K562 (cell line): ENCODE results near the gene RNF123. TPM values are rescaled to one million over a fixed set of nuclear protein-coding genes. Genes with fewer than 3 reads are reported as not detected.

Source experiments
- ATAC-seq: fragments of 200-7000 bp; cut with Tn5 transposase; 3 replicates; pipeline ENCODE4 v1.9.1; 2020; ENCODE audit warnings: moderate library complexity
- BruUV-seq: library from RNA; stranded (reverse); fragments of 400-500 nt; replicated peaks from 2 replicates; lab custom pipeline; 2021; lab: Mats Ljungman, UMichigan
- CTCF ChIA-PET: fragments of 300-600 bp; formaldehyde crosslinking; extraction: SDS; loops from one replicate; lab custom pipeline; 2021; ENCODE audit warnings: low intra/inter-chr PET ratio; lab: Yijun Ruan, JAX
- POLR2A ChIA-PET: fragments of 300-600, 350-650 bp; sonication (Branson Sonifier 250); formaldehyde crosslinking; extraction: SDS; loops from one replicate; lab custom pipeline; 2021; ENCODE audit warnings: antibody characterized with exemption, inconsistent platforms; lab: Yijun Ruan, JAX
- DNase-seq, 4 experiments: peaks; one replicate each; pipeline versions ENCODE4 v3.0.0 to v3.0.0-alpha.2; 2011 to 2018; ENCODE audit warnings: low spot score in 3 of 4, mixed read lengths in 3 of 4; ENCODE audit errors: extremely low read depth in 1 of 4
- FAIRE-seq: peaks from 2 replicates; lab custom pipeline; 2011; peaks lifted over from hg19 to GRCh38; lab: Jason Lieb, UNC
- H2AFZ ChIP-seq: 2 replicates; pipeline ENCODE4 v1.6.0; 2011; ENCODE audit warnings: low read depth, low read length, control low read depth, inconsistent platforms
- H3K27ac ChIP-seq: fragments of 200-600 bp; 3 replicates; pipeline ENCODE4 v1.8.0; 2011; ENCODE audit warnings: low read depth, mild to moderate bottlenecking, control low read depth, inconsistent platforms, low read length, moderate library complexity, mixed read lengths; ENCODE audit errors: extremely low read depth
- H3K27me3 ChIP-seq, 2 experiments: fragments of 300-600 bp in 1 of 2; 2 replicates in 1 of 2; 3 replicates in 1 of 2; pipeline versions ENCODE4 v1.6.0 to v1.8.0; 2011; ENCODE audit warnings: inconsistent platforms in 2 of 2, low read length in 2 of 2, mild to moderate bottlenecking in 1 of 2, mixed read lengths in 1 of 2, moderate library complexity in 1 of 2; ENCODE audit not compliant: control insufficient read depth in 2 of 2, insufficient read depth in 2 of 2
- H3K36me3 ChIP-seq: fragments of 300-600 bp; 3 replicates; pipeline ENCODE4 v1.8.0; 2011; ENCODE audit warnings: mild to moderate bottlenecking, low read length, inconsistent platforms; ENCODE audit not compliant: control insufficient read depth, insufficient read depth
- H3K4me1 ChIP-seq, 2 experiments: fragments of 200-600 bp in 1 of 2; replicated peaks in 1 of 2; 2 replicates in 1 of 2; 3 replicates in 1 of 2; pipeline versions ENCODE4 v1.5.1 to v1.8.0; 2011; ENCODE audit warnings: inconsistent platforms in 2 of 2, low read length in 2 of 2, mild to moderate bottlenecking in 1 of 2, mixed read lengths in 1 of 2, moderate library complexity in 1 of 2; ENCODE audit not compliant: control insufficient read depth in 2 of 2, insufficient read depth in 2 of 2
- H3K4me2 ChIP-seq: 2 replicates; pipeline ENCODE4 v1.6.1; 2011; ENCODE audit warnings: low read length, control low read depth, inconsistent platforms, mixed read lengths; ENCODE audit not compliant: insufficient read depth
- H3K4me3 ChIP-seq: fragments of 200-600 bp; sonication (generic), shearing (Covaris generic); 2 replicates; pipeline ENCODE4 v1.5.1; 2016; ENCODE audit warnings: control low read depth, inconsistent platforms
- H3K79me2 ChIP-seq: fragments of 200-600 bp; 3 replicates; pipeline ENCODE4 v1.8.0; 2011; ENCODE audit warnings: low read length, inconsistent platforms; ENCODE audit not compliant: control insufficient read depth, insufficient read depth
- H3K9ac ChIP-seq, 2 experiments: 2 replicates each; pipeline versions ENCODE4 v1.6.0 to v1.6.1; 2011; ENCODE audit warnings: low read depth in 2 of 2, low read length in 2 of 2, control low read depth in 1 of 2, inconsistent platforms in 1 of 2, mild to moderate bottlenecking in 1 of 2, mixed read lengths in 1 of 2; ENCODE audit not compliant: insufficient read depth in 1 of 2
- H3K9me1 ChIP-seq: one replicate; pipeline ENCODE4 v1.6.0; 2011; ENCODE audit warnings: inconsistent platforms, mild to moderate bottlenecking, low read length, moderate library complexity; ENCODE audit not compliant: control insufficient read depth, insufficient read depth
- H3K9me3 ChIP-seq: replicated peaks from 2 replicates; pipeline ENCODE4 v1.5.1; 2011; ENCODE audit warnings: low read depth, low read length, inconsistent platforms; ENCODE audit not compliant: control insufficient read depth, insufficient read depth
- H4K20me1 ChIP-seq: replicated peaks from 2 replicates; pipeline ENCODE4 v1.6.1; 2011; ENCODE audit warnings: low read length, inconsistent platforms, mixed read lengths; ENCODE audit not compliant: control insufficient read depth, insufficient read depth
- ARID2 ChIP-seq: fragments of 450-650 bp; IDR thresholded peaks from 2 replicates; pipeline ENCODE4 v1.6.1; 2017; ENCODE audit warnings: antibody characterized with exemption, mild to moderate bottlenecking
- CBX2 ChIP-seq: fragments of 200-600 bp; sonication (generic); IDR thresholded peaks from one replicate; pipeline ENCODE4 v1.6.1; 2012; ENCODE audit warnings: mild to moderate bottlenecking, low read length, inconsistent platforms; ENCODE audit not compliant: insufficient read depth, poor library complexity, severe bottlenecking
- CEBPG ChIP-seq, 3 experiments: fragments of 200-800 bp in 1 of 3; sonication (Bioruptor generic) in 1 of 3; sonication (generic) in 1 of 3; formaldehyde crosslinking in 1 of 3; IDR thresholded peaks in 2 of 3; conservative IDR thresholded peaks in 1 of 3; 2 replicates each; pipeline versions ENCODE4 v1.6.1 to v1.8.0; 2016 to 2022; ENCODE audit warnings: missing compliant biosample characterization in 2 of 3, missing genetic modification characterization in 2 of 3, mild to moderate bottlenecking in 1 of 3, missing genetic modification reagents in 1 of 3
- FOXP1 ChIP-seq: sonication (generic); formaldehyde crosslinking; IDR thresholded peaks from 2 replicates; pipeline ENCODE4 v1.8.0; 2022; ENCODE audit warnings: mild to moderate bottlenecking, missing genetic modification reagents
- HLTF ChIP-seq: fragments of 450-650 bp; IDR thresholded peaks from 2 replicates; pipeline ENCODE4 v1.6.1; 2016
- PURB ChIP-seq: sonication (generic); formaldehyde crosslinking; IDR thresholded peaks from 2 replicates; pipeline ENCODE4 v1.9.0; 2021; ENCODE audit warnings: low read depth, mild to moderate bottlenecking, missing genetic modification reagents
- RAD51 ChIP-seq: fragments of 450-650 bp; IDR thresholded peaks from 2 replicates; pipeline ENCODE4 v1.7.1; 2016; ENCODE audit warnings: low read depth, mild to moderate bottlenecking, borderline replicate concordance
- SNRNP70 ChIP-seq: fragments of 200-400 bp; formaldehyde crosslinking; optimal IDR thresholded peaks from 2 replicates; pipeline ENCODE3; 2017; ENCODE audit warnings: low read depth, low read length
- TGIF2 ChIP-seq: sonication (generic); formaldehyde crosslinking; IDR thresholded peaks from 2 replicates; pipeline ENCODE4 v1.8.1; 2022; ENCODE audit warnings: mild to moderate bottlenecking, missing genetic modification reagents, moderate library complexity
- YY1 ChIP-seq, 3 experiments: IDR thresholded peaks; 2 replicates each; pipeline ENCODE4 v1.6.1; 2011; ENCODE audit warnings: low read length in 2 of 3, mild to moderate bottlenecking in 2 of 3, moderate library complexity in 2 of 3, borderline replicate concordance in 1 of 3, control low read depth in 1 of 3, low read depth in 1 of 3; ENCODE audit not compliant: insufficient read depth in 3 of 3, insufficient replicate concordance in 2 of 3, control insufficient read depth in 1 of 3, insufficient read length in 1 of 3; ENCODE audit errors: extremely low read depth in 1 of 3
- ZNF282 ChIP-seq: sonication (generic); formaldehyde crosslinking; IDR thresholded peaks from 2 replicates; pipeline ENCODE4 v1.8.1; 2023; ENCODE audit warnings: missing genetic modification reagents
- WGBS: fragments of 100-300 bp; shearing (Covaris generic); methylation state at CpG from one replicate; pipeline ENCODE4 v1.1.6; 2016; ENCODE audit warnings: low coverage, mixed read lengths; ENCODE audit not compliant: insufficient coverage; ENCODE audit errors: missing lambda C conversion rate; 5-methylcytosine and 5-hydroxymethylcytosine counted together
- in situ Hi-C: fragments of 300-500 bp; cut with MboI; formaldehyde crosslinking; loops from 4 replicates; pipeline ENCODE4 v1.15.0; 2018; ENCODE audit warnings: inconsistent platforms, mixed read lengths
- intact Hi-C: fragments of 100-400 bp; cut with micrococcal nuclease; formaldehyde crosslinking; loops from 2 replicates; pipeline ENCODE4 v1.14.2; 2022
- polyA plus RNA-seq, 8 experiments: library from polyadenylated mRNA; depleted of rRNA in 4 of 8; stranded (reverse) in 5 of 8; unstranded in 3 of 8; fragments of >200 nt; fragmentation: Nextera tagmentation in 2 of 8; fragmentation: Illumina TruSeq in 1 of 8; extraction: Ambion mirVana in 2 of 8; extraction: Trizol in 1 of 8; gene quantifications; 2 replicates each; pipeline versions ENCODE4 v1.2.1 to v1.2.3, GENCODE V29; 2011 to 2014; ENCODE audit warnings: inconsistent platforms in 1 of 8, missing spikeins in 1 of 8
- total RNA-seq, 7 experiments: library from RNA; depleted of rRNA in 6 of 7; stranded (reverse); fragments of >200 nt in 6 of 7; fragmentation: Illumina TruSeq in 2 of 7; extraction: Trizol in 2 of 7; gene quantifications; 2 replicates each; pipeline versions ENCODE4 v1.2.1 to v1.2.3, GENCODE V29; 2011 to 2021; ENCODE audit warnings: low replicate concordance in 1 of 7
- TF ChIP-seq, protein P1 (sequence below), 2 experiments: fragments of 450-650 bp; formaldehyde crosslinking in 1 of 2; IDR thresholded peaks; 2 replicates each; pipeline versions ENCODE4 v1.4.0 to v1.6.1; 2014 to 2020; ENCODE audit warnings: mild to moderate bottlenecking in 2 of 2, borderline replicate concordance in 1 of 2, low read depth in 1 of 2

The RNF123 gene
- total and polyA plus RNA-seq, 9 of the 15 experiments (the other 6 are each of a cell fraction or from before 2014, with no cell fraction given): 8.7 to 53.1 (median 17.5) TPM

DNA sequence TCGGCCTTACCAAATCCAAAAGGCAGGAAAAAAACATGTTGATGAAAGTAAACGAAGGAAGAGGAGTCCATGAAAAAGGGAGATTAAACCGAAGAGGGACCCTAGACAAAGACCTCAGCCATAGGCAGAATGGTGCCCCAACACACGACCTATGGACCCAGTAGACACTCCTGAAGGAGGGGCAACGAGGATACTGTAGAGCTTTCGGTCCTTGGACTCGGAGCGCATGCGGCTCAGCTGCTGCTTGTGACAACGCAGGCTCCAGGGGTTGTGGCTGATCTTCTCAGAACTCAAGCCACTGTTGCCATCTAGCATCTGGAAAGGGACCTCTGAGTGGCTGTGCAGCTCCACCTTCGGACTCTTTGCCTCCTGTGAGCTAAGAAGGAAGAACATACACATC is 43.2 kb downstream of the RNF123 start (continued):
- no peak for TF ChIP-seq CBX2

DNA sequence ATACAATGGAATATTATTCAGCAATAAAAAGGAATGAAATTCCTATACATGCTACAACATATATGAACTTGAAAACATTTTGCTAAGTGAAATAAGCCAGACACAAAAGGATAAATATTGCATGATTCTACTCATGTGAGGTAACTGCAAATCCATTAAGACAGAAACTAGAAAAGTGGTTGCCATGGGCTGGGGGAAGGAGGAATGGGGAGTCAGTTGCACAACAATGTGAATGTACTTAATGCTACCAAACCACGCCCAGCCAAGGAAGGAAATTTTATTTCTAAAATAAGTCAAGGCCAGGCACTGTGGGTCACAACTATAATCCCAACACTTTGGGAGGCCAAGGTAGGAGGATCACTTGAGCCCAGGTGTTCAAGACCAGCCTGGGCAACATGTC is 44.2 kb downstream of the RNF123 start:
- Histone ChIP-seq H3K79me2 (no peaks in the 10 kb centered on the region; the same call in 1 of the 3 replicates), H3K4me1 (no peaks in the 10 kb centered on the region; a peak in 1 of 5 replicates), H3K9ac (no peak overlapping the region), H3K27ac (no peak overlapping the region), H3K27me3 (no peaks in the 10 kb centered on the region), H3K4me3 (no peak overlapping the region), H4K20me1 (no peaks in the 10 kb centered on the region), H3K36me3 (peaks cover 68% of the 10 kb centered on the region), H2AFZ (no peak overlapping the region), H3K4me2 (no peak overlapping the region), H3K9me3 (no peaks in the 10 kb centered on the region), H3K9me1 (no peaks in the 10 kb centered on the region)
- BruUV-seq: no TSS peak
- POLR2A ChIA-PET: no interaction called here
- no peak for ATAC-seq
- CTCF ChIA-PET: no interaction called here
- DNase-seq: no peak
- WGBS: 100% methylated on average over 1 of the region's 1 CpG
- no peak for FAIRE-seq
- intact Hi-C loops: no loop called here
- in situ Hi-C loops: no loop called here
- TF ChIP-seq PURB (CRISPR knock-in tag) (no peak), CEBPG (CRISPR knock-in tag; IDR thresholded peaks at IDR 0.05) (no peak), CEBPG (tag; conservative IDR thresholded peaks at IDR 0.05 in 1 of 2, IDR thresholded peaks at IDR 0.05 in 1 of 2) (no peak), HLTF (no peak), RAD51 (no peak), FOXP1 (CRISPR knock-in tag) (no peak), ARID2 (no peak), SNRNP70 (no peak), YY1 (IDR thresholded peaks at IDR 0.05; ENCODE audit: borderline replicate concordance in 1 of 3, control insufficient read depth in 1 of 3, extremely low read depth in 1 of 3, insufficient read depth in 3 of 3, insufficient read length in 1 of 3, insufficient replicate concordance in 2 of 3, low read depth in 1 of 3, low read length in 2 of 3) (no peak), TGIF2 (no peak), ZNF282 (CRISPR knock-in tag) (no peak)
- TF ChIP-seq, protein P1, sequence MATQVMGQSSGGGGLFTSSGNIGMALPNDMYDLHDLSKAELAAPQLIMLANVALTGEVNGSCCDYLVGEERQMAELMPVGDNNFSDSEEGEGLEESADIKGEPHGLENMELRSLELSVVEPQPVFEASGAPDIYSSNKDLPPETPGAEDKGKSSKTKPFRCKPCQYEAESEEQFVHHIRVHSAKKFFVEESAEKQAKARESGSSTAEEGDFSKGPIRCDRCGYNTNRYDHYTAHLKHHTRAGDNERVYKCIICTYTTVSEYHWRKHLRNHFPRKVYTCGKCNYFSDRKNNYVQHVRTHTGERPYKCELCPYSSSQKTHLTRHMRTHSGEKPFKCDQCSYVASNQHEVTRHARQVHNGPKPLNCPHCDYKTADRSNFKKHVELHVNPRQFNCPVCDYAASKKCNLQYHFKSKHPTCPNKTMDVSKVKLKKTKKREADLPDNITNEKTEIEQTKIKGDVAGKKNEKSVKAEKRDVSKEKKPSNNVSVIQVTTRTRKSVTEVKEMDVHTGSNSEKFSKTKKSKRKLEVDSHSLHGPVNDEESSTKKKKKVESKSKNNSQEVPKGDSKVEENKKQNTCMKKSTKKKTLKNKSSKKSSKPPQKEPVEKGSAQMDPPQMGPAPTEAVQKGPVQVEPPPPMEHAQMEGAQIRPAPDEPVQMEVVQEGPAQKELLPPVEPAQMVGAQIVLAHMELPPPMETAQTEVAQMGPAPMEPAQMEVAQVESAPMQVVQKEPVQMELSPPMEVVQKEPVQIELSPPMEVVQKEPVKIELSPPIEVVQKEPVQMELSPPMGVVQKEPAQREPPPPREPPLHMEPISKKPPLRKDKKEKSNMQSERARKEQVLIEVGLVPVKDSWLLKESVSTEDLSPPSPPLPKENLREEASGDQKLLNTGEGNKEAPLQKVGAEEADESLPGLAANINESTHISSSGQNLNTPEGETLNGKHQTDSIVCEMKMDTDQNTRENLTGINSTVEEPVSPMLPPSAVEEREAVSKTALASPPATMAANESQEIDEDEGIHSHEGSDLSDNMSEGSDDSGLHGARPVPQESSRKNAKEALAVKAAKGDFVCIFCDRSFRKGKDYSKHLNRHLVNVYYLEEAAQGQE (IDR thresholded peaks at IDR 0.05; ENCODE audit: borderline replicate concordance): no peak
- TF ChIP-seq, protein P1 (CRISPR knock-in tag; IDR thresholded peaks at IDR 0.05; ENCODE audit: low read depth): no peak
